GM23338 (cell line): ENCODE results near the gene MACF1. TPM values are rescaled to one million over a fixed set of nuclear protein-coding genes. Genes with fewer than 3 reads are reported as not detected.

Experiments
- ATAC-seq: fragments of 200-7000 bp; cut with Tn5 transposase; 3 replicates; pipeline ENCODE4 v1.9.1; 2020
- DNase-seq: peaks from one replicate; pipeline ENCODE4 v3.0.0-alpha.2; 2015; ENCODE audit warnings: low spot score
- H2AFZ ChIP-seq: fragments of 200-600 bp; sonication (generic); 2 replicates; pipeline ENCODE4 v1.8.0; 2016; ENCODE audit warnings: antibody characterized with exemption, mild to moderate bottlenecking, moderate library complexity
- H3F3A ChIP-seq: fragments of 200-600 bp; sonication (generic); replicated peaks from 2 replicates; pipeline ENCODE4 v1.8.0; 2017; ENCODE audit warnings: antibody characterized with exemption, mixed run types, low read depth
- H3K27ac ChIP-seq: fragments of 200-600 bp; sonication (generic); 2 replicates; pipeline ENCODE4 v1.6.1; 2016; ENCODE audit warnings: low read depth
- H3K27me3 ChIP-seq: fragments of 200-600 bp; sonication (generic); 2 replicates; pipeline ENCODE4 v1.8.0; 2016; ENCODE audit warnings: mild to moderate bottlenecking, mixed run types, moderate library complexity; ENCODE audit not compliant: insufficient read depth
- H3K36me3 ChIP-seq: fragments of 200-600 bp; sonication (generic); 2 replicates; pipeline ENCODE4 v1.8.0; 2016; ENCODE audit warnings: mild to moderate bottlenecking; ENCODE audit not compliant: insufficient read depth
- H3K4me1 ChIP-seq: fragments of 200-600 bp; sonication (generic); 2 replicates; pipeline ENCODE4 v1.8.0; 2016; ENCODE audit warnings: mild to moderate bottlenecking, moderate library complexity; ENCODE audit not compliant: insufficient read depth
- H3K4me2 ChIP-seq: fragments of 200-600 bp; sonication (generic); 2 replicates; pipeline ENCODE4 v1.7.1; 2017; ENCODE audit warnings: mixed run types
- H3K4me3 ChIP-seq: fragments of 200-600 bp; sonication (generic); 2 replicates; pipeline ENCODE4 v1.6.1; 2016; ENCODE audit warnings: mixed run types
- H3K79me2 ChIP-seq: fragments of 200-600 bp; sonication (generic); replicated peaks from 2 replicates; pipeline ENCODE4 v1.8.0; 2017; ENCODE audit warnings: mild to moderate bottlenecking; ENCODE audit not compliant: insufficient read depth
- H3K9me2 ChIP-seq: fragments of 200-600 bp; sonication (generic); 2 replicates; pipeline ENCODE4 v1.8.0; 2017; ENCODE audit not compliant: insufficient read depth
- H4K20me1 ChIP-seq: fragments of 200-600 bp; sonication (generic); replicated peaks from 2 replicates; pipeline ENCODE4 v1.8.0; 2017; ENCODE audit warnings: mild to moderate bottlenecking; ENCODE audit not compliant: insufficient read depth
- H3K27ac Mint-ChIP-seq: 2 replicates; pipeline ENCODE4 v1.8.0; 2020; ENCODE audit warnings: inconsistent platforms, mild to moderate bottlenecking, moderate library complexity, mixed read lengths
- H3K27me3 Mint-ChIP-seq: 3 replicates; pipeline ENCODE4 v1.8.0; 2022; ENCODE audit warnings: low read depth, mild to moderate bottlenecking, moderate library complexity, mixed read lengths, inconsistent platforms; ENCODE audit not compliant: insufficient read depth, poor library complexity
- H3K36me3 Mint-ChIP-seq: 3 replicates; pipeline ENCODE4 v1.8.0; 2021; ENCODE audit warnings: low read depth, mild to moderate bottlenecking, inconsistent platforms, moderate library complexity, mixed read lengths
- H3K4me1 Mint-ChIP-seq: 3 replicates; pipeline ENCODE4 v1.8.0; 2020; ENCODE audit warnings: mild to moderate bottlenecking, inconsistent platforms, mixed read lengths
- H3K4me3 Mint-ChIP-seq: 3 replicates; pipeline ENCODE4 v1.8.0; 2021; ENCODE audit warnings: moderate library complexity, mild to moderate bottlenecking, inconsistent platforms, mixed read lengths
- H3K9me3 Mint-ChIP-seq: 3 replicates; pipeline ENCODE4 v1.8.0; 2020; ENCODE audit warnings: moderate library complexity, mild to moderate bottlenecking, inconsistent platforms, mixed read lengths
- CREB1 ChIP-seq: fragments of 250-450 bp; sonication (Bioruptor Pico); IDR thresholded peaks from 2 replicates; pipeline ENCODE4 v1.5.0; 2020; ENCODE audit warnings: low read depth, mild to moderate bottlenecking, moderate library complexity
- ETS1 ChIP-seq: IDR thresholded peaks from 2 replicates; pipeline ENCODE4 v1.6.1; 2016; ENCODE audit warnings: antibody characterized with exemption
- EZH2 ChIP-seq: fragments of 200-600 bp; sonication (generic); IDR thresholded peaks from one replicate; pipeline ENCODE4 v1.8.0; 2017; ENCODE audit warnings: antibody characterized with exemption, mild to moderate bottlenecking, low read depth; ENCODE audit not compliant: unreplicated experiment
- EZH2phosphoT487 ChIP-seq: fragments of 200-600 bp; sonication (generic); IDR thresholded peaks from one replicate; pipeline ENCODE4 v1.8.1; 2018; ENCODE audit warnings: antibody characterized with exemption; ENCODE audit not compliant: unreplicated experiment
- JUNB ChIP-seq: IDR thresholded peaks from one replicate; pipeline ENCODE4 v1.6.1; 2016; ENCODE audit warnings: antibody characterized with exemption; ENCODE audit not compliant: unreplicated experiment
- NANOG ChIP-seq: IDR thresholded peaks from 2 replicates; pipeline ENCODE4 v1.6.1; 2016; ENCODE audit warnings: antibody characterized with exemption, borderline replicate concordance
- POLR2AphosphoS5 ChIP-seq: IDR thresholded peaks from 2 replicates; pipeline ENCODE4 v1.6.1; 2016; ENCODE audit warnings: antibody characterized with exemption, low read depth
- STAT1 ChIP-seq: IDR thresholded peaks from one replicate; pipeline ENCODE4 v1.6.1; 2016; ENCODE audit warnings: antibody characterized with exemption; ENCODE audit not compliant: unreplicated experiment
- ZNF462 ChIP-seq: fragments of 250-450 bp; sonication (Bioruptor Pico); IDR thresholded peaks from 2 replicates; pipeline ENCODE4 v1.5.0; 2020; ENCODE audit warnings: mild to moderate bottlenecking, moderate library complexity
- polyA plus RNA-seq: library from polyadenylated mRNA; unstranded; fragments of >200 nt; fragmentation: Nextera tagmentation; extraction: Ambion mirVana; gene quantifications from 2 replicates; pipeline ENCODE4 v1.2.1, GENCODE V29; 2016
- total RNA-seq: library from RNA; depleted of rRNA; stranded (reverse); fragments of >200 nt; shearing (Covaris generic); gene quantifications from 2 replicates; pipeline ENCODE4 v1.2.3, GENCODE V29; 2014
- TF ChIP-seq, protein P1 (sequence below), 2 experiments: fragments of 200-600 bp in 1 of 2; sonication (generic) in 1 of 2; conservative IDR thresholded peaks; 2 replicates each; pipeline versions ENCODE4 v1.5.1 to v1.6.1; 2016 to 2017; ENCODE audit warnings: antibody characterized with exemption in 2 of 2, low read depth in 2 of 2, mild to moderate bottlenecking in 2 of 2, moderate library complexity in 1 of 2
- TF ChIP-seq, protein P2 (sequence below): IDR thresholded peaks from one replicate; pipeline ENCODE4 v1.6.1; 2018; ENCODE audit warnings: antibody characterized with exemption; ENCODE audit not compliant: unreplicated experiment

The MACF1 gene
- total and polyA plus RNA-seq, 2 experiments from 2014 or later = 104 to 399 TPM

GRCh38 chr1:39501666-39502065, 297.2 kb downstream of the MACF1 start:
- DNase-seq = no peak
- H3K4me3 Mint-ChIP-seq = no peak overlapping the region
- H3K27me3 Mint-ChIP-seq = peaks cover 14% of the 10 kb centered on the region

More at GRCh38 chr1:39501666-39502065, 297.2 kb downstream of the MACF1 start:
- Mint-ChIP-seq H3K36me3 (no peaks in the 10 kb centered on the region; the same call in 2 of the 3 replicates), H3K4me1 (peaks cover 12% of the 10 kb centered on the region), H3K9me3 (no peaks in the 10 kb centered on the region), H3K27ac (no peak overlapping the region)
- TF ChIP-seq CREB1 (CRISPR knock-in tag) (no peak), JUNB (no peak), ZNF462 (CRISPR knock-in tag) (no peak), STAT1 (no peak), EZH2phosphoT487 (no peak), EZH2 (no peak), NANOG (no peak), POLR2AphosphoS5 (no peak), ETS1 (no peak)
- TF ChIP-seq, protein P1, sequence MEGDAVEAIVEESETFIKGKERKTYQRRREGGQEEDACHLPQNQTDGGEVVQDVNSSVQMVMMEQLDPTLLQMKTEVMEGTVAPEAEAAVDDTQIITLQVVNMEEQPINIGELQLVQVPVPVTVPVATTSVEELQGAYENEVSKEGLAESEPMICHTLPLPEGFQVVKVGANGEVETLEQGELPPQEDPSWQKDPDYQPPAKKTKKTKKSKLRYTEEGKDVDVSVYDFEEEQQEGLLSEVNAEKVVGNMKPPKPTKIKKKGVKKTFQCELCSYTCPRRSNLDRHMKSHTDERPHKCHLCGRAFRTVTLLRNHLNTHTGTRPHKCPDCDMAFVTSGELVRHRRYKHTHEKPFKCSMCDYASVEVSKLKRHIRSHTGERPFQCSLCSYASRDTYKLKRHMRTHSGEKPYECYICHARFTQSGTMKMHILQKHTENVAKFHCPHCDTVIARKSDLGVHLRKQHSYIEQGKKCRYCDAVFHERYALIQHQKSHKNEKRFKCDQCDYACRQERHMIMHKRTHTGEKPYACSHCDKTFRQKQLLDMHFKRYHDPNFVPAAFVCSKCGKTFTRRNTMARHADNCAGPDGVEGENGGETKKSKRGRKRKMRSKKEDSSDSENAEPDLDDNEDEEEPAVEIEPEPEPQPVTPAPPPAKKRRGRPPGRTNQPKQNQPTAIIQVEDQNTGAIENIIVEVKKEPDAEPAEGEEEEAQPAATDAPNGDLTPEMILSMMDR (conservative IDR thresholded peaks at IDR 0.05; ENCODE audit: low read depth in 2 of 2) = no peak
- TF ChIP-seq, protein P2, sequence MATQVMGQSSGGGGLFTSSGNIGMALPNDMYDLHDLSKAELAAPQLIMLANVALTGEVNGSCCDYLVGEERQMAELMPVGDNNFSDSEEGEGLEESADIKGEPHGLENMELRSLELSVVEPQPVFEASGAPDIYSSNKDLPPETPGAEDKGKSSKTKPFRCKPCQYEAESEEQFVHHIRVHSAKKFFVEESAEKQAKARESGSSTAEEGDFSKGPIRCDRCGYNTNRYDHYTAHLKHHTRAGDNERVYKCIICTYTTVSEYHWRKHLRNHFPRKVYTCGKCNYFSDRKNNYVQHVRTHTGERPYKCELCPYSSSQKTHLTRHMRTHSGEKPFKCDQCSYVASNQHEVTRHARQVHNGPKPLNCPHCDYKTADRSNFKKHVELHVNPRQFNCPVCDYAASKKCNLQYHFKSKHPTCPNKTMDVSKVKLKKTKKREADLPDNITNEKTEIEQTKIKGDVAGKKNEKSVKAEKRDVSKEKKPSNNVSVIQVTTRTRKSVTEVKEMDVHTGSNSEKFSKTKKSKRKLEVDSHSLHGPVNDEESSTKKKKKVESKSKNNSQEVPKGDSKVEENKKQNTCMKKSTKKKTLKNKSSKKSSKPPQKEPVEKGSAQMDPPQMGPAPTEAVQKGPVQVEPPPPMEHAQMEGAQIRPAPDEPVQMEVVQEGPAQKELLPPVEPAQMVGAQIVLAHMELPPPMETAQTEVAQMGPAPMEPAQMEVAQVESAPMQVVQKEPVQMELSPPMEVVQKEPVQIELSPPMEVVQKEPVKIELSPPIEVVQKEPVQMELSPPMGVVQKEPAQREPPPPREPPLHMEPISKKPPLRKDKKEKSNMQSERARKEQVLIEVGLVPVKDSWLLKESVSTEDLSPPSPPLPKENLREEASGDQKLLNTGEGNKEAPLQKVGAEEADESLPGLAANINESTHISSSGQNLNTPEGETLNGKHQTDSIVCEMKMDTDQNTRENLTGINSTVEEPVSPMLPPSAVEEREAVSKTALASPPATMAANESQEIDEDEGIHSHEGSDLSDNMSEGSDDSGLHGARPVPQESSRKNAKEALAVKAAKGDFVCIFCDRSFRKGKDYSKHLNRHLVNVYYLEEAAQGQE = no peak
- H3K4me1 ChIP-seq = 0 out of 2 replicates have a peak, but pooled peaks cover 9% of the 10 kb centered on the region
- no peaks in the 10 kb centered on the region for H3K79me2 ChIP-seq
- no peaks in the 10 kb centered on the region for H3K9me2 ChIP-seq
- ATAC-seq = no peak
- H3K27me3 ChIP-seq = no peaks in the 10 kb centered on the region
- H3K27ac ChIP-seq = no peak overlapping the region
- H3K4me2 ChIP-seq = no peak overlapping the region
- no peaks in the 10 kb centered on the region for H4K20me1 ChIP-seq
- no peak overlapping the region for H2AFZ ChIP-seq
- H3F3A ChIP-seq = no peaks in the 10 kb centered on the region
- no peaks in the 10 kb centered on the region for H3K36me3 ChIP-seq
- H3K4me3 ChIP-seq = no peak overlapping the region
